ENCODE results near the gene SELENOF.

GRCh38 chr1:86912281-86912900 lies 1.5 kb downstream of the SELENOF start:
- TF ChIP-seq MEF2A (IDR thresholded peaks at IDR 0.05; ENCODE audit: borderline replicate concordance, low read depth) (no peak), REST (IDR thresholded peaks at IDR 0.05; ENCODE audit: low read depth, low read length) (no peak), RCOR1 (IDR thresholded peaks at IDR 0.05; ENCODE audit: low read length) (no peak), CHD2 (IDR thresholded peaks at IDR 0.05; ENCODE audit: low read length, partially characterized antibody) (no peak), JUND (IDR thresholded peaks at IDR 0.05) (no peak)

Measured in SK-N-SH (cell line).